ENCODE data around the gene SLITRK5.

Gene SLITRK5

DNA sequence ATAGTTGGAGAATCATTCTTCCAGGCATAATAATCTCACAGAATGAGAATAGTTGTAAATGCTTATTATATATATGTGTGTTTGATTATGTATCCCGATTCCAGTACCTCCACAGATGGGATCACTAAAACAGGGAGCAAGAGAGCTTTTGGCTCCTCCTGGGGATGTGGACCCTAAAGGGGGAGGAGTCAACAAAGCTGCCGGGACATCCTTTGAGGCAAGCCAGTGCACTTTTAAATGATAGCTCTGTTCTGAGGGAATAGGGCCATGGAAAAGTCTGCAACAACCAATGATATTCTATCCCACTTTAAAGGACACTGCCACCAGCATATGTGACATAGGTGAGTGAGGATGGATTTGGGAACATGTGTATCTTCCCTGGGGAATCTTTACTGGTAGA lies 40.8 kb downstream of the SLITRK5 start:
- DNase-seq: no peak

All from NCI-H1694 (cell line).